Breast epithelium (tissue), 3 donors: ENCODE data around the gene NSRP1.

ENCODE experiments used
- CTCF ChIP-seq, 3 donors: fragments of 450-650 bp; IDR thresholded peaks; one replicate each; pipeline ENCODE4 v1.5.1; 2016 to 2017; ENCODE audit warnings: antibody characterized with exemption in 3 of 3, mild to moderate bottlenecking in 3 of 3, moderate library complexity in 3 of 3
- POLR2A ChIP-seq: fragments of 450-650 bp; IDR thresholded peaks from one replicate; pipeline ENCODE4 v1.6.1; 2016; ENCODE audit warnings: antibody characterized with exemption, mild to moderate bottlenecking, moderate library complexity
- POLR2AphosphoS5 ChIP-seq, 3 donors: sonication (generic); formaldehyde crosslinking; IDR thresholded peaks; one replicate each; pipeline ENCODE4 v1.6.1; 2017; ENCODE audit warnings: antibody characterized with exemption in 3 of 3

GRCh38 chr17:30084788-30085187 is 31.8 kb upstream of the NSRP1 start:
- no peak for TF ChIP-seq POLR2A
- TF ChIP-seq CTCF (IDR thresholded peaks at IDR 0.05) = no peak
- TF ChIP-seq POLR2AphosphoS5 (IDR thresholded peaks at IDR 0.05) = no peak
